HG03565 (cell line): Measurements from ENCODE around the gene SERPINB8.

Source experiments
- ATAC-seq: cut with Tn5 transposase; IDR thresholded peaks from one replicate; pipeline ENCODE4 v1.9.1; 2021; ENCODE audit warnings: mild to moderate bottlenecking, moderate library complexity; ENCODE audit not compliant: unreplicated experiment

SERPINB8 gene

DNA sequence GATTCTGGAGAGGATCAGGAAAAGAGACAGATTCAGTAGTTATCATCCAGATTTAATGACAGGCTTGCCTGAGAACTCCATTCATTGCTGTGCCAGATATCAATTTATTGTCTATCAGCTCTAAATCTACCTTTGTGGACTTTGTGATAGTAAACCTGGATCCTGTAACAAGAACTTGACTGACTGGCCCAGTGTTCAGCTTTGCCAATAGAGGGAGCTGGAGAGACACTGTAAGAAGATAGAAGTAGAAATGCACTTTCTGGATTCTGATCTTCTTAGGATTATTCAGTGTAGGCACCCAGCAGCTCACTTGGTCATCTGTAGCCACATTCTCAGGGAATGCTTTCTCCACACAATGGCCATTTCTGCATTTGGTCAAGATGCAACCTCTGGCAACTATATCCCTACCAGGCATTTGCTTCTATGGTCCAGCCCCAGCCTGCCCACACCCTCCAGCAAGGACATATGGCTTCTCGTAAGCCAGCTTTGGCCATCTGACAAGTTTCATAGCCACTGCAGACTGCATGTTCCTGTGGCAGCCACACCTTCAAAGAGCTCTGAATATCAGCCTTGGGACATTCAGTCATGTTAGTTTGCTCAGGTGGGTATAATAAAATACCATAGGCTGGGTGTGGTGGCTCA is 6.1 kb upstream of the SERPINB8 start:
- peak; percentile 73 for ATAC-seq

DNA sequence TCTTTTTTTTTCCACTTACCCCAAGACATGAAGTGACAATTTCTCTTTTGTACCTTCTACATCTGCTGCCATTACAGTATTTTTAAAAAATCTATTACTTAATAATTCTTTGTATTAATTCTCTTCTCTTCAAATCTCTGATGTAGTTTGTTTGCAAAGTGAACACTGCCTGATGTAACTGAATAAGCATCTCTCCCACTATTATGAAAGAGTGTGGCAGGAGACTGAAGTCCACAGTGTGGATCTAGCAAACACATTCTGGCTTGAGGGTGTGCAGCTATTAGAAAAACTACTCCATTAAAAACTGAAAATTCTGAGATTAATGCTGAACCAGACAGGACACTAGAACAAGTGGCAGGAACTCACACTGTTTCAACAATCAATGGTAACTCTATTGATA is 5.0 kb upstream of the SERPINB8 start:
- ATAC-seq: no peak

DNA sequence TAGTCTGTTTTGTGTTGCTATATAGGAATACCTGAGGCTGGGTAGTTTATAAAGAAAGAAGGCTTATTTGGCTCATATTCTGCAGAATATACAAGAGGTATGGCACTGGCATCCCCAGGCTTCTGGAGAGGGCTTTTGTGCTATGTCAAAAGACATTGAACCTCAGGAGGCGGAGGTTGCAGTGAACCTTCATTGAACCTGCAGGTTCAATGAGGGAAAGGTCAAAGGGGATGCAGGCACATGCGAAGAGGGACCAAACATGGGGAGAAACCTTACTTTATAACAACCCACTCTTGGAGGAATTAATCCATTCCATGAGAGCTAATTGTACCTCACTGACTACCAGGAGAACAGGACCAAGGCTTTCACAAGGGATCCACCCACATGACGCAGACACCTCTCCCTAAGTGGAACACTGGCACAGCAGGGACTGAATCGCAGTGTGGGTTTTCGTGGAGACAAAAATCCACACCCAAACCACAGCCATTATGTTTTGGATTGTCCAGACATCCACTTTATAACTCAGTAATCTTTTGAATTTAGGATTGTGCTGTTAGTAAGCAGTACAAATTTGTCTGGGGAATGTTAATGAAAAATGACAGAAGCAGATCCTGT is 4.1 kb upstream of the SERPINB8 start:
- ATAC-seq: no peak

DNA sequence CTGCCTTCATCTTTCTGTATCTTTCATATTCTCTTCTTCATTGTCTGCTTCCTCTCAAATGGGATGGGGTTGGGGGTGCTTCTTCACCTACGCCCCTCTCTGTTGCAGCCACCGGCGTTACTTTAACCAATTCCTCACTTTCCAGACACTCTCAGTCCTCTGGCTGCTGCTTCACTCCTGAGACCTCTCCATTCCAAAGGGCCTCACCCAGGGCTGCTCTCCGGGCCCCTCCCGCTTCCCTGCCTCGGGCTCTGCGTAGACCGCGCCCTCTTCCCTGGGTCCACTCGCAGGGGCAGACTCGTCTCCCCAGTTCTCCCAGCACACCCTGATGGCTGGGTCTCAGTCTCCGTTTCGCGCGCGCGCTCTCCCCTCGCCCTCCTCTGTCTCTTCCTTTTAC is 926 bp downstream of the SERPINB8 start:
- no peak for ATAC-seq

DNA sequence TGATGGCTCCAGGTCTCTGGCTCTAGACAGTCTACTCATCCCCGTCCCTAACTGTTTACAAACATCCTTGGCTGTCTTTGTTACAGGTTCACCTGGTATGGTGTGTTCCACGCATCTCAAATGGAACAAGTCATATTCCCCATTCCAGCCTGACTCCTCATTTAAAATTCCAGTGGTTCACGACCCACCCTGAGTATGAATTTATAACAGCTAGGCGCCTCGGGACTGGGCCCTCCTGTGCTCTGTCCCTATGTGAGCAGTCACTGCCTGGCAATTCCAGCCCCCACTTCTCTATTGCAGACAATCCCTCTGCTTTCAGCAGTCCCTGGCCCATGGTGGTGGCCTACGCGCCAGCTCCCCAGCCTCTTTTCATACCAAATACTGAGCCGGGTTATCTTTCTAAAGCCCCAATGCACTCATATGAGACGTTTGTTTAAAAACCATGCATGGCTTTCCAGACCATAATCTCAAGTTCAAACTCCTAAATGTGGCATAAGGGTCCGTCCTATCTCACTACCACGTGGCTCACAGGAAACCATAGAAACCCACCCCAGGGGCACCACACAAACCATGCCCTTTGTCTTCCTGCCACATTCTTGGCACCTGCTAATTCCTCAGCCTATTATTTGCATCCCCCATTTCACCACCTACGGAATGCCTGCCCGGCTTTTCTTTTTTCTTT is 1.6 kb downstream of the SERPINB8 start:
- ATAC-seq: no peak

DNA sequence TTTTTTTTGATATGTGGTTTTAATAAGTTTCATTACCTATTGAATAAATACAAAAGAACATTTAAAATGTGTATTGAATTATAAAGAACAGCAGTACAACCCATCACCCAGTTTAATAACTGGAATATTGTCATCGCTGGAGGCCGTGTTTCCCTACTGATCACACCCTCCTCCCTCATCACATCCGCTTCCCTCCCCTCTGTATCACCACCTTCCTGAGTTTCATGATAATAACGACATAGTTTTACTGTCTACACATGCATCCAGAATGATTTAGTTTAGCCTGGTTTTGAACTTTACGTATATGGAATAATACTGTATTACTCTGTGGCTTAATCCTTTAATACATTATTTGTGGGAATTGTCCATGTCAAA is 2.1 kb downstream of the SERPINB8 start:
- ATAC-seq: no peak

DNA sequence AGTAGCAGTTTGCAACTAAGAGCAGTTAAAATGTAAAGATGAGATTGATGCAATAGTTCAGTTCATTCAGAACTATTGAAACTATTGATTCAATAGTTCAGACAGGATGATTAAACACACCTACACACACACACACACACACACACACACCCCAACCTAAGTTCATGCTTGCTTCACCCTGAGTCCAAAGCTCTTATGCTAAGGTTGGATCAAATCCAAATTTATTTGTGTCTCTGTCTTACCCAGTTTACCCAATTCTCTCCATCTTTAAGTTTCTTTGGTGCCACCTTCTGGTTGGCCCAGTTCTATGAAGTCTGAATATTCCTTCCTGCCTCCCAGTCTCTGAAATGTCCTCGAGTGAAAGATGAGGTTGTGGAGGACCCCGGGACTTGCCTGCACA is 5.1 kb downstream of the SERPINB8 start:
- ATAC-seq: no peak

DNA sequence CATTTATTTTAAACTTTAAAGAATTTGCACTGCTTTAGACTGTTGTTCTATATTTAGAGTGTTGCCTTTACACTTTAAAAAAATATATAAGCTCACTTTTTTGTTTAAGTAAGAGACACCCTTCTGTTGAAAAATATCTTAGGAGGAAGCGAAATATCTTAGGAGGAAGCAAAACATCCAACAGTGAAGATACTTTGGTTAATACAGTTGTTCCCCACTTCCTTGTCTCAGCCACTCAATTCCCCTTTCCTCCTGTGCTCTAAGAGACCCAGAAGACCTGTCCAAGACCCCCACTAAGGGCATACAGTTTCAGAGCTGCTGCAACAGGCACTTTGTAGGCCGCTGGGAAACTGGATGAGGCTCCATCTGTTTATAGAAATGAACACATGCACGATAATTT is 5.7 kb downstream of the SERPINB8 start:
- ATAC-seq: no peak

DNA sequence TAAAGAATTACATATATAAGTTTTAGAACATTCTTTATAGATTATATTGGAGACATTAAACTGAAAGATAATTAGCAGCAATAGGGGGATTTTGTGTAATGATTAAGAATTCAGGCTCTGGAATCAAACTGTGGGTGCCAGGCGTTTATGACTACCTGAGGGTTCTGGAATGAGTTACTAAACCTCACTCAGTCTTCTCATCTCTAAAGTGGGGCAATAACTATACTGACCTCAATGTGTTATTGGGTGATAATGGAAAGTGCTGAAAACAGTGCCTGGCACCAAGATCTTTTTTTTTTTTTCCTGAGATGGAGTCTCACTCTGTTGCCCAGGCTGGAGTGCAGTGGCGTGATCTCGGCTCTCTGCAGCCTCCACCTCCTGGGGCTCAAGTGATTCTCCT is 7.2 kb downstream of the SERPINB8 start:
- no peak for ATAC-seq

DNA sequence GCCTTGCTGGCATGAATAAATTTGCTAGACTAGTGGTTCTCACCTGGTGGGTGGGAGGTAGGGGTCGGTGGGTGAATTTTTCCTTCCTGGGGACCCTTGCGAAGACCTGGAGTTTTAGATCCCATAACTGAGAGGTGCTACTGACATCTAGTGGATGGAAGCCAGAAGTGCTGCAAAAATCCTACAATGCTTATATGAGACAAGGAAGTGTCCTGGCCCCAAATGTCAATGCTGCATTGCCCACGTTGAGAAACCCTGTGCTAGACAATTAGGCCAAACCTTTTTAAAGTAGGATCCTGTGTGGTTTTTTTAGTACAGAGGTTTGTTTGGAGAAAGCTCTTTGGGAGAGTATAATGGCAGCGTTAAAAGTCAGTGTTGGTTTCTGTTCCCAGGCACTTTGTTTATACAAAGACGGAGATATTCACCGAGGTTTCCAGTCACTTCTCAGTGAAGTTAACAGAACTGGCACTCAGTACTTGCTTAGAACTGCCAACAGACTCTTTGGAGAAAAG is 9.6 kb downstream of the SERPINB8 start:
- peak; percentile 77 for ATAC-seq

DNA sequence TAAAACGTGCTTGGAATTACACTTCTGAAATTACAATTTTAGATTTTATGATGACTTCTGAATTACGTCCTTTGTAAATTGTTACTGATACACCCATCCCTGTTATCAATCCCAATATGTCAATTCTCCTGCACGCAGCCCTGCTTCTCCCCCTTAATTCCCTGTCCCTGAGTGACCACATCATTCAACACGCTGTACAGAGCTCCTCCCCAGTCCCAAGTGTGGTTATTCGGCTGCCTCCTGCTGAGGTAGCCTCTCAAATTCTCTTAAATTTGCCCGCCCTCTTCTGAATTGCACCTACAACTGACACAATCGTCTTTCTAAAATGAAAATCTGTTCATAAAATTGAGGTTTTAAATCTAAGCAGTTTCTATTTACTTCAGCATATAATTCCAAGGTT is 10.1 kb downstream of the SERPINB8 start:
- ATAC-seq: no peak

DNA sequence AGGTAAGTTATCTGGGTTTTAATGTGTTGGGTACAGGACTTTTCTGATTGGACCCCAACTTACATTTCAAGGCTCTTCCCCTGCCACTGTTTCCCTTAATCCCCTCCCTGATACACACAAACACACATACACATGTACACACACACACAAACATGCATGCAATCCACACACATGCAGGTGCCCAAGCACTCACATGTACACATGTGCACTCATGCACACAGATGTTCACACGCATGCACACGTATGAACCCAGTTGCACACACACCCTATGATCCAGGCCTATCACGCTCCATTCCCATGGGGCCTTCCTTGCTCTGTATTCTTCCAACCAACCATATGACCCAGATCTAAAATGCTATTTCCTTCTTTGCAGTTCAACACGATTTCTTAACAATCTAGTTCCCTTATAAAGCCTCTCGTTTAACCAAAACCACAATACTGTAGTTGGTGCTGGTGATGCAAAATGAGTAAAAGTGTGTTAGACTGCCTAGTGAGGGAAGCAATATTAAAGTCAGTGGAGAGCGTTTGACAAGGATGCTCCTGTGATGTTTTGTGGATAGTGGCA is 11.1 kb downstream of the SERPINB8 start:
- no peak for ATAC-seq

DNA sequence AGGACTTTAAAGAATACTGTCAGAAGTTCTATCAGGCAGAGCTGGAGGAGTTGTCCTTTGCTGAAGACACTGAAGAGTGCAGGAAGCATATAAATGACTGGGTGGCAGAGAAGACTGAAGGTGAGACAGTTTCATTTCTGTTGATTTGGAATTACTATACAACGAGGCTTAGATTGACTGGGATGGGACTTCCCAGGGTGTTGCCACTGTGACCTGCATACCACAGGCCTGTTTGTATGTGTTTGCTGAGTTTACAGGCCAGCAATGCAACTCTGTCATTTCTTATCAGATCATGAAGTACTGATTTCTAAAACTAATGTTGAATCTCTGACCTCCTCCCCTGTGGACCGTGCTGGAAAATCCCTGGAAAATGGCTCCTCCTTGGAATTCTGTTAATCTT is 11.8 kb downstream of the SERPINB8 start:
- no peak for ATAC-seq

DNA sequence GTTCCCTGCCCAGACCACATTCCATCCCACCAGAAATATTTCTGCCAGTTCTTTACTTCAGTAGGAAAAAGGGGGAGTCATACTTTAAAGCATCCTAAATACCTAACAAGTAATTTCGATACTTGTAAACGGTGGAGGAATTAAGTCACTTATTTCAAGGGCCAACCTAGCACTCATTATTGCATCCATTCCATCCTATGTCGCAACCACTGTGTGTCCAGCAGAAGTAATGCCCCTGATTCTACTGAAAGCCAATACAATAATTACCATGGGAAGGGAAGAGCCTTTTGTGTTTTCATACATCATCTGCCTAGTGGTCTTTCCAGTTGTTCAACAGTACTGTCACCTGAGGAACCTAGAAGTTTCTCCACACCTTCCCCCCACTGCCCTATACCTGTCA is 12.5 kb downstream of the SERPINB8 start:
- ATAC-seq: no peak

DNA sequence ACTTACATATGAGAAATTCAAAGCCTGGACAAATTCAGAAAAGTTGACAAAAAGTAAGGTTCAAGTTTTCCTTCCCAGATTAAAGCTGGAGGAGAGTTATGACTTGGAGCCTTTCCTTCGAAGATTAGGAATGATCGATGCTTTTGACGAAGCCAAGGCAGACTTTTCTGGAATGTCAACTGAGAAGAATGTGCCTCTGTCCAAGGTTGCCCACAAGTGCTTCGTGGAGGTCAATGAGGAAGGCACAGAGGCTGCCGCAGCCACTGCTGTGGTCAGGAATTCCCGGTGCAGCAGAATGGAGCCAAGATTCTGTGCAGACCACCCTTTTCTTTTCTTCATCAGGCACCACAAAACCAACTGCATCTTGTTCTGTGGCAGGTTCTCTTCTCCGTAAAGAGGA is 17.0 kb downstream of the SERPINB8 start:
- no peak for ATAC-seq

DNA sequence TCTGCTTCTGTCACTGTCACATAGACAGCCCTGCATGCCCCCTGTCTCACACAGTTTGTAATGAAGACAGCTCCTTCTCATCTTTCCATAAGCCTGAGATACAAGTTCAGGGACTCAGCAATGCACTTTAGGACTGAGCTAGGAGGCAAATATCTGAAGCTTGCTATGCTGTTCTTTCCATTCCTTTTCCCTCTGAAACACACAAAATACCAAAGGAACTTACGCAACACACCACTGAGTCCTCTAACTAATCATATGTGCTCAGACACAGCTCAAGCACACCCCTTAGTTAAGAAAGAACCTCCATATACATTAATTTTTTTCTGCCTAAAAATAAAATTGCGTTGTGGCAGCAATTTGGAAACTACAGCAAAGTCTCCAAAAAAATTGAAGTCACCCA is 17.9 kb downstream of the SERPINB8 start:
- ATAC-seq: no peak

DNA sequence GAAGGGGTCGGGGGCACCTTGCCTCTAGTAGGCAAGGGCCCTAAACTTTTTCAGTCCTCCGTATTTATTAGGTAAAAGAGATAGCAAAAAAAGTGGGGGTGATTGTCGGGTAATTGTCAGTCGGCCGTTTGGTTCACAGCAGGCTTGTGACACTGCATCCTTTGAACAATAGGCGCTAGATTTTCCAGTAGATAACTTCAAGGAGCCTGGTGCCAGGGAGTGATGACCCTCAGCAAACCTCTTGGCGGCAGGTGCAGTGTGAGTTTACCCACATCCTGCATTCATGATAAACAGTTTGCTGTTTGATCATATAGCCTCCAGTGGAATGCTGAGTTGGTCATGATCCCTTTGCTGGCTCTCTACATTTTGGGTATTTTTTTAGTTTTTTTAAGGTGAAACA is 22.9 kb downstream of the SERPINB8 start:
- no peak for ATAC-seq

DNA sequence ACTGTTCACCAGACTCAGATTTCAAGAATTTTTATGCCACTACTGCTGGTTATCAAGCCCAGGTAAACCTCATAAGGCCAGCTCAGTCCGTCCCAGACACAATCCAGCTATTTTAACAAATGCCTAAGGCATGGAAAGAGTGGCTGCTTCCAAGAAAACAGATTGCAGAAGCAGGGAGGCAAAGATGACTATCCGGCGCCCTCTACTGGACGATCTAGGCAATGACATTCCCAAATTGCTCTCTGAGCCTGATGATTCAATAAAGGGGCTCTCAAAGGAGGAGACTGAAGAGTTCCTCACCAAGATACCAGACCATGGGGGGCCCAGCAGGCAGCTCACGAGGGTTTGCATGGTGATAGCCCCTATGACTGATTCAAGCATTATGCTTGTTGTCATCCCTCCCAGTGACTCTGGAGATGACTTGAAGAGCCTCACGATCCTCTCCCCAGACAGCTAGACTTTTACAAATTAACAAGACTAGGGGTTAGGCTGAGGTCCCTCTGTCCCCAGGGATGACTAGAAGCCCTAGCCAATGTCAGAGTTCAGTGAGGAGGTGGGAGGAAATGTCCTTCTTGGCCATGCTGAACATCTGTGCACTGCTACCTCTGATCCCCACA is 25.0 kb downstream of the SERPINB8 start:
- no peak for ATAC-seq

DNA sequence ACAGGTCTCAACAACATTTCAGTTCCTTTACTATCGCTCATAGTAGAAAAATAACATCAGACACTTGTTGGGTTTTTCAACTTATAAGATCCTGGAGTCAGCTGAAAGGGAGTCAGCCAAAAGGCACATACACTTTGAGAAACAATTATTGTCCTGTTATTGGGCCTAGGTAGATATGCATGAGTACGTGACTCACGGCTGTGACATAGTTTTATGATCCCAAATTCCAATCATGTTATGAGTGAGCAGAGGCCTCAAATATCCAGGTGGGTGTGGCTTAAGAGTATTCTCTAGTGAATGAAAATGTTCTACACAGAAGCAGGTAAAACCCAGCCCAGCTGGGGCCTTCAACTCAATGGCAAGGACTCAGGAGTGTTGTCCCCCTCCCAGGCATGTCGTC is 27.2 kb downstream of the SERPINB8 start:
- ATAC-seq: no peak

DNA sequence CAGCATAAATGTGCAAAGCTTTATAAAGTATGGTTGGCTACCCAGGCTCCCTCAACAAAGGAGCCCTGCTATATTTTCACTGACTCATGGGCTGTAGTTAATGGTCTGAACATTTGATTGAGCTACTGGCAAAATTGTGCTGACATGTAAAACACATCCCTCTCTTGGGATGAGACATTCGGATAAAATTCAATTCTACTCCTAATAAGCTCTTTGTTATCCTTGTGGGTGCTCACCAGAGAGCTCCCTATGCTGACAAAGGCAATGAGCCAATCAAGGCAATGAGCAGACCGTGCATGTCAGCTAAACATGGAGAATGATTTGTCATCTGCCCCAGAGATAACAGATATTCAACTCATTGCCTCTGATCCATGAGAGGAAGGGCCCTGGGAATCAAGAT is 27.7 kb downstream of the SERPINB8 start:
- no peak for ATAC-seq

DNA sequence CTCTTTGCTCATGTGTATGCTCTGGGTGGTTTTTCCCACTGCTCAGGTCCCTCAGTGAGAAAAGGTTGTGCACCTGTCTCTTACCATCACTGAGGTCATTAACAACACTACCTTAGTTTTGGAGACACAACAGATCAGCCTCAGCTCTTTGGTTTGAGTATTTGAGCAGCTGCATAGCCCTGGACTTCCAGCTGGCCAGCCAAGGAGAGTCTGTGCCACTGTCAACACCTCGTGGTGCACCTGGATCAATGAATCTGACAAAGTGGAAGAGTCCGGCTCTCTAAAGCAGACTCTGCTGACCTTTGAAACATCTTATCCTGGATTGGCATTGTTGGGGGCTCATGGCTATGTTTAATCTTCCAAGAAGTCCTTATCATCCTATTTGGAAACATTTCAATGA is 30.0 kb downstream of the SERPINB8 start:
- no peak for ATAC-seq

DNA sequence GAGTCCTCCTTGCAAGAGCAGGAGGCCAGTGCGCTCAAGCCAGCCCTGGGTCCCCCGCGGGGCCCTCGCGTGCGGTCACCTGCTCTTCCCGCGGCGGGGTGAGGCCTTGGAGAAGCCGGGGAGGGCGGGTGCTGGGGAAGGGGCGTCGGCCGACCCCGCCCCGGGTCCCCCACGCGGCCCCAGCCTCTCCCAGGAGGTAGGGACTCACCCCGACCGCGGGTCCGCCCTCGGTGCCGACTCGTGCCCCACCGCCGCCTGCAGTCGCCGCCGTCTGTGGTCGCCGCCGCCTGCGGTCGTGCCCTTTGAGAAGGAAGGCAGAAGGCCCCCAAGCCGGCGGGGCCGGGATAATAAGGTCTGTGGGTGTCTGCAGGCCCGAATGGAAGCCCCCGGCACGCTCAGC is 32.7 kb downstream of the SERPINB8 start:
- ATAC-seq: no peak
